Tibial nerve (tissue), 4 donors: ENCODE measurements around the gene NOP58. TPM values are rescaled to one million over a fixed set of nuclear protein-coding genes. Genes with fewer than 3 reads are reported as not detected.

Source experiments
- DNase-seq, 2 donors: peaks; one replicate each; pipeline ENCODE4 v3.0.0-alpha.2; 2019; ENCODE audit warnings: low spot score in 2 of 2
- H3K27ac ChIP-seq, 4 donors: fragments of 200-600 bp; sonication (generic) in 3 of 4; one replicate each; pipeline ENCODE4 v1.5.1; 2017 to 2019; ENCODE audit warnings: mild to moderate bottlenecking in 1 of 4
- H3K27me3 ChIP-seq, 2 donors: fragments of 200-600 bp; sonication (generic) in 1 of 2; one replicate each; pipeline versions ENCODE4 v1.5.1 to v1.6.0; 2017 to 2019
- H3K36me3 ChIP-seq, 3 donors: fragments of 200-600 bp; sonication (generic); one replicate each; pipeline ENCODE4 v1.5.1; 2018 to 2019
- H3K4me1 ChIP-seq, 4 donors: fragments of 200-600 bp; sonication (generic) in 3 of 4; one replicate each; pipeline ENCODE4 v1.5.1; 2017 to 2019
- H3K4me3 ChIP-seq, 4 donors: fragments of 200-600 bp; sonication (generic) in 3 of 4; one replicate each; pipeline ENCODE4 v1.5.1; 2017 to 2019; ENCODE audit warnings: mild to moderate bottlenecking in 1 of 4, moderate library complexity in 1 of 4
- H3K9me3 ChIP-seq, 4 donors: fragments of 200-600 bp; sonication (generic) in 3 of 4; one replicate each; pipeline ENCODE4 v1.5.1; 2017 to 2019
- CTCF ChIP-seq, 5 experiments: fragments of 200-600 bp in 3 of 5; fragments of 450-650 bp in 2 of 5; sonication (generic) in 3 of 5; IDR thresholded peaks; one replicate each; pipeline ENCODE4 v1.5.1; 2016 to 2019; ENCODE audit warnings: antibody characterized with exemption in 5 of 5, mild to moderate bottlenecking in 3 of 5, moderate library complexity in 2 of 5
- EP300 ChIP-seq, 2 donors: sonication (generic); formaldehyde crosslinking; IDR thresholded peaks; one replicate each; pipeline ENCODE4 v1.6.1; 2017; ENCODE audit warnings: antibody characterized with exemption in 2 of 2, mild to moderate bottlenecking in 1 of 2
- POLR2A ChIP-seq, 2 donors: fragments of 450-650 bp; IDR thresholded peaks; one replicate each; pipeline ENCODE4 v1.6.1; 2017; ENCODE audit warnings: antibody characterized with exemption in 2 of 2, mild to moderate bottlenecking in 2 of 2, moderate library complexity in 2 of 2
- WGBS, 2 donors: methylation state at CpG; one replicate each; pipeline ENCODE4 v1.1.5; 2018; 5-methylcytosine and 5-hydroxymethylcytosine counted together
- total RNA-seq, 4 donors: library from RNA; depleted of rRNA; stranded (reverse); fragments of >200 nt; gene quantifications; one replicate each; pipeline ENCODE4 v1.1.0, GENCODE V29; 2016

Gene NOP58
- total RNA-seq, 4 donors from 2014 or later: 52.9 to 72.8 (median 69.6) TPM

- TF ChIP-seq EP300 (IDR thresholded peaks at IDR 0.05): no peak
- no peak for TF ChIP-seq CTCF (IDR thresholded peaks at IDR 0.05)
- TF ChIP-seq POLR2A (IDR thresholded peaks at IDR 0.05): no peak
- DNase-seq: no peak
- Histone ChIP-seq H3K36me3 (peaks cover 0 to 55% (median 0%) of the 10 kb centered on the region in 3 donors), H3K4me3 (no peak overlapping the region), H3K27me3 (no peaks in the 10 kb centered on the region), H3K4me1 (peaks cover 0 to 6% (median 3%) of the 10 kb centered on the region in 4 donors), H3K9me3 (no peaks in the 10 kb centered on the region), H3K27ac (no peak overlapping the region)
- WGBS, 2 donors: 95 to 99% methylated on average over 3 of the region's 3 CpGs
These were observed 56.9 kb downstream of the NOP58 start for GRCh38 chr2:202322435-202322834.

- no peak for DNase-seq
- Histone ChIP-seq H3K4me1 (no peaks in the 10 kb centered on the region), H3K9me3 (no peaks in the 10 kb centered on the region), H3K27ac (no peak overlapping the region), H3K27me3 (no peaks in the 10 kb centered on the region), H3K36me3 (peaks cover 0 to 47% (median 0%) of the 10 kb centered on the region in 3 donors), H3K4me3 (no peak overlapping the region)
- 91 to 94% methylated on average over 1 of the region's 1 CpG for WGBS, 2 donors
- TF ChIP-seq POLR2A (IDR thresholded peaks at IDR 0.05): no peak
- no peak for TF ChIP-seq EP300 (IDR thresholded peaks at IDR 0.05)
- no peak for TF ChIP-seq CTCF (IDR thresholded peaks at IDR 0.05)
These were observed 62.3 kb downstream of the NOP58 start for GRCh38 chr2:202327858-202328257.

GRCh38 chr2:202335791-202336467 lies 70.4 kb downstream of the NOP58 start:
- TF ChIP-seq POLR2A (IDR thresholded peaks at IDR 0.05) (no peak), EP300 (IDR thresholded peaks at IDR 0.05) (no peak), CTCF (IDR thresholded peaks at IDR 0.05) (no peak)
- H3K27me3 ChIP-seq: no peaks in the 10 kb centered on the region
- WGBS, 2 donors: 94 to 96% methylated on average over 6 of the region's 6 CpGs
- no peak overlapping the region for H3K27ac ChIP-seq
- H3K4me3 ChIP-seq: no peak overlapping the region
- no peaks in the 10 kb centered on the region for H3K4me1 ChIP-seq
- peaks cover 0 to 28% (median 0%) of the 10 kb centered on the region in 3 donors for H3K36me3 ChIP-seq
- H3K9me3 ChIP-seq: no peaks in the 10 kb centered on the region
- no peak for DNase-seq

GRCh38 chr2:202337151-202337550 lies 71.6 kb downstream of the NOP58 start:
- Histone ChIP-seq H3K9me3 (no peaks in the 10 kb centered on the region), H3K27ac (no peak overlapping the region), H3K36me3 (peaks cover 0 to 28% (median 0%) of the 10 kb centered on the region in 3 donors), H3K27me3 (no peaks in the 10 kb centered on the region), H3K4me3 (no peak overlapping the region), H3K4me1 (no peaks in the 10 kb centered on the region)
- DNase-seq: no peak
- TF ChIP-seq EP300 (IDR thresholded peaks at IDR 0.05): no peak
- no peak for TF ChIP-seq POLR2A (IDR thresholded peaks at IDR 0.05)
- TF ChIP-seq CTCF (IDR thresholded peaks at IDR 0.05): no peak
- WGBS, 2 donors: 30 to 34% methylated on average over 2 of the region's 2 CpGs

- WGBS, 2 donors: 82 to 88% methylated on average over 7 of the region's 7 CpGs
- no peak for TF ChIP-seq CTCF (IDR thresholded peaks at IDR 0.05)
- no peak for TF ChIP-seq EP300 (IDR thresholded peaks at IDR 0.05)
- TF ChIP-seq POLR2A (IDR thresholded peaks at IDR 0.05): no peak
- no peaks in the 10 kb centered on the region for H3K9me3 ChIP-seq
- H3K27me3 ChIP-seq: no peaks in the 10 kb centered on the region
- H3K27ac ChIP-seq: no peak overlapping the region
- H3K4me3 ChIP-seq: no peak overlapping the region
- DNase-seq: no peak
- peaks cover 0 to 28% (median 0%) of the 10 kb centered on the region in 3 donors for H3K36me3 ChIP-seq
- no peaks in the 10 kb centered on the region for H3K4me1 ChIP-seq
These were observed 72.3 kb downstream of the NOP58 start for GRCh38 chr2:202337706-202338346.
